ENCODE data around the gene DUSP16. TPM values are rescaled to one million over a fixed set of nuclear protein-coding genes. Genes with fewer than 3 reads are reported as not detected.
"Not testable (repeated sequence)": the region's sequence is repeated elsewhere in the genome, so short reads cannot be mapped to it uniquely, and the experiment has no call there.

DUSP16 gene, protein sequence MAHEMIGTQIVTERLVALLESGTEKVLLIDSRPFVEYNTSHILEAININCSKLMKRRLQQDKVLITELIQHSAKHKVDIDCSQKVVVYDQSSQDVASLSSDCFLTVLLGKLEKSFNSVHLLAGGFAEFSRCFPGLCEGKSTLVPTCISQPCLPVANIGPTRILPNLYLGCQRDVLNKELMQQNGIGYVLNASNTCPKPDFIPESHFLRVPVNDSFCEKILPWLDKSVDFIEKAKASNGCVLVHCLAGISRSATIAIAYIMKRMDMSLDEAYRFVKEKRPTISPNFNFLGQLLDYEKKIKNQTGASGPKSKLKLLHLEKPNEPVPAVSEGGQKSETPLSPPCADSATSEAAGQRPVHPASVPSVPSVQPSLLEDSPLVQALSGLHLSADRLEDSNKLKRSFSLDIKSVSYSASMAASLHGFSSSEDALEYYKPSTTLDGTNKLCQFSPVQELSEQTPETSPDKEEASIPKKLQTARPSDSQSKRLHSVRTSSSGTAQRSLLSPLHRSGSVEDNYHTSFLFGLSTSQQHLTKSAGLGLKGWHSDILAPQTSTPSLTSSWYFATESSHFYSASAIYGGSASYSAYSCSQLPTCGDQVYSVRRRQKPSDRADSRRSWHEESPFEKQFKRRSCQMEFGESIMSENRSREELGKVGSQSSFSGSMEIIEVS
- 10 to 100 TPM; 37.1 to 39.4 TPM for total RNA-seq

DNA sequence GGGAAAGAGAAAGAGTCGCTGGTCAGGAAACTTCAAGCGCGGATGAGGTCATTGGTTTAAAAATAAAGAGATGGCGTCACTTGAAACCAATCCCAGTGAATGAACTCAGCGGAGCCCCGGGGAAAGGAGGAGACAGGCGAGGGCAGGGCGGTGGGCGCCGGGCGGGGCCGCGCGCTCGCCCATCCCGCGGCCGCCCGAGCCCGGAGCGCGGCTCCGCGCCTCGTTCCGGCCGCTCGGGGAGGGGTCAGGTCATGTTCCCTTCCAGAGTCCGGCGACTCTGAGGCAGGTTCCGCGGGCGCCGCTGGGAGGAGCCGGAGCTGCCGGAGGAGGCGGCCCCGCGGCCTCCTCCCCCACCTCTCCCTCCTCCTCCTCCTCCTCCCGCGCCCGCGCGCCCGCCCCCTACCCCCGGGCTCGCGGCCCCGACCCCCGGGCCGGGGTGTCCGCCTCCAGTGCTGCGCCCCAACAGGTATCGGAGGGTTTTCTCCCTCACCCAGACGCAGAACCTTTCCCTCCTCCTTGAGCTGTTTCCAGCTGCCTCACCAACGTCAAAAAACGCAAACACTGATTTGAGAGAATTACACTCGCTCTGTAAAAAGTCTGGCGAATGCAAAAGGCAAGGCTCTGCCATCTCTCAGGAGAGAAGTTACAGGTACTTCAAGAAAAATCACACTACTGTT lies at the start of gene DUSP16:
Gene DUSP16, minus strand, starts transcription at position 279 of the 677 bp plus-strand sequence. CDS start 41,765 bp downstream, outside the sequence.
- POLR2A ChIA-PET = interaction anchor here (0.6 to 1.4 kb wide), 5 partner anchors 86 to 205 kb away, joined by 3 to 9 read pairs (median 4); partner anchors contain the start of gene BORCS5
- CTCF ChIA-PET = interaction anchor here (1.2 to 1.4 kb wide), 3 partner anchors 18 to 184 kb away, joined by 3 to 5 read pairs (median 4); no protein-coding TSS in a partner anchor

DNA sequence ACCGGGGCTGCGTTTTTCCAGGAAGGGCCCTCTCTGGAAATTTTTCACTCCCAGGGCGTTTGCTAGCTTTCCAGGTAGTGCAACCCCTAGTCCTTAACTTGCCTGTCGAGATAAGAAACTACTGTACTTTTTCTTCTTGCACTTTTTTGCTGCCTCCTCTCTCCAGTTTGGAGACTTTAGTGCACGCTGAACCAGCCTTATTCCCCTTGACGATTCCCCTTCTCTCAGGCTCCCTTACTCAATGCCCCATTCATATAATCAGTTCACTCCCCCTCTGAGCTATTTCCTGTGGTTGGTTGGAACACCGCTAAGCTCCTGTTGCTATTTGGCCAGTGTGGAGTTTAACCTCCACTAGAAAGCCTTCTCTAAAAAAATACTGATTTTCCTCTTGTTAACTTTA lies 49.7 kb upstream of the DUSP16 start:
- CTCF ChIA-PET = interaction anchor here (0.7 kb wide), 1 partner anchor 125 kb away, joined by 3 read pairs; no protein-coding TSS in a partner anchor
- POLR2A ChIA-PET = interaction anchor here (0.5 to 1.1 kb wide), 3 partner anchors 85 to 121 kb away, joined by 3 to 5 read pairs (median 4); no protein-coding TSS in a partner anchor

DNA sequence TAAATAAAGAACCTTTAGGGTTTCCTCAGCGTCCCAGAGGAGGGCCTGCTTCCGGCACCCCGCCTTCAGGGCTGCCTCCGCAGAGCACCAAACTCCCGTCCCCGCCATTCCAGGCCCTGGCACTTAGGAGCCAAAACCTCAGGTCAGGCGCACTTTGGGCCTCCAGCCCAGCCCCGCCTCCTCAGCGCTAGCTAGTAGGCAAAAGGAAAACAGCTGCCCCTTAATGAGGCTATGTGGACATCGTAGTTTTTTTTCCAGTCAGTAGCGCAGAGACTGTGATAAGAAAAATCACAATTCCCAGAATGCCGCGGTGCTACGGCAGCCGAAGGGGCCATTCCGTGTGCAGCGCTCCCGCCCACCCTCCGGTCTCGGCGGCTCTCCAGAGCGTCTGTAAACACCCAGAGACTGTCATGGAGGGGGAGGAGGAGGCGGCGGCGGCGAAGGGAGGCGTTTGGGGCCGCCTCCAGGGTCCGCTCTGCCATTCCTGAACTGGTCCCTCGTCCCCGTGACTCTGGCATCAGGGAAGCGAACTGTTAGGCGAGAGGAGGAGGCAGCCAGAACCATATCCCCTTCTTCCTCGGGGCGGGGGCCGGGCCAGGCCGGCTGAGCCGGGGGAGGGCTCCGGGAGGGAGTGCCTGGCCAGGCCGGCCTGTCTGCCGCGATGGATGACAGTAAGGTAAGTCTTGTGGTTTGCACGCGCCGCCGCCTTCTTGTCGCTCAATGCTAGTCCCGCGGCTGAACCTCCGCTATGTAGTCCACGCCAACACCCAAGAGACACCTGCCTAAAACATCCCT lies 49.0 kb upstream of the DUSP16 start, which contains the start of gene CREBL2:
Gene CREBL2, plus strand, starts transcription at position 365 of the 795 bp plus-strand sequence. Its CDS starts 297 bp downstream, at position 662.
- CTCF ChIA-PET = interaction anchor here (0.7 kb wide), 1 partner anchor 125 kb away, joined by 3 read pairs; no protein-coding TSS in a partner anchor
- POLR2A ChIA-PET = interaction anchor here (0.5 to 0.7 kb wide), 2 partner anchors 85 to 87 kb away, joined by 3 to 4 read pairs; no protein-coding TSS in a partner anchor

DNA sequence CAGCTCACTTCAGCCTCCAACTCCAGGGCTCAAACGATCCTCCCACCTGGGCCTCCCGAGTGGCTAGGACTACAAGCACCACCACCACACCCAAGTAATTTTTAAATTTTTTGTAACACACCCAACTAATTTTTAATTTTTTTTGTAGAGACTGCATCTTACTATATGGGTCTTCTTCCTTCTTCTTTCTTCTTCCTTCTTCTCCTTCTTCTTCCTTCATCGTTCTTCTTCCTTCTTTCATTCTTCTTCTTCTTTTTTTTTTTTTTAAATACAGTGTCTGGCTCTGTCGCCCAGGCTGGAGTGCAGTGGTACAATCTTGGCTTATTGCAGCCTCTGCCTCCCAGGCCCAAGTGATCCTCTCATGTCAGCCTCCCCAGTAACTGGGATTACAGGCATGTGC lies 48.0 kb upstream of the DUSP16 start:
- ChIA-PET CTCF (no interaction called here), POLR2A (no interaction called here)

DNA sequence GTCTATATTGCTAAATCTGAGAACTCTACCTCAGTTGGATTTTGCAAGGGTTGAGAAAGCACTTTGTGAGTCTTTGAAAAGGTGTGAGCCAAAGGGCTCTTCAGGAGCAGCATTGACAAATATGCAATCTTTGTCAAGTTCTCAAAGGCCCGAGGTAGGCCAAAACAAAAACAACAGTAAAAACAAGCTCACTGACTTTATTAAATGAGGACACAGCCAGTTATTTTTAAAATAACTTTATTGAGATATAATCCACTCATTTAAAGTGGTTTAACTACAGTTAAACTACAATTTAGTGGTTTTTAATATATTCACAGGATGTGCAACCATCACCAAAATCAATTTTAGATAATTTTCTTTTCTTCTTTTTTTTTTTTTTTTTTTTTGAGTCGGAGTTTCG lies 47.0 kb upstream of the DUSP16 start:
- POLR2A ChIA-PET = interaction anchor here (0.7 kb wide), 1 partner anchor 61 kb away, joined by 3 read pairs; no protein-coding TSS in a partner anchor

DNA sequence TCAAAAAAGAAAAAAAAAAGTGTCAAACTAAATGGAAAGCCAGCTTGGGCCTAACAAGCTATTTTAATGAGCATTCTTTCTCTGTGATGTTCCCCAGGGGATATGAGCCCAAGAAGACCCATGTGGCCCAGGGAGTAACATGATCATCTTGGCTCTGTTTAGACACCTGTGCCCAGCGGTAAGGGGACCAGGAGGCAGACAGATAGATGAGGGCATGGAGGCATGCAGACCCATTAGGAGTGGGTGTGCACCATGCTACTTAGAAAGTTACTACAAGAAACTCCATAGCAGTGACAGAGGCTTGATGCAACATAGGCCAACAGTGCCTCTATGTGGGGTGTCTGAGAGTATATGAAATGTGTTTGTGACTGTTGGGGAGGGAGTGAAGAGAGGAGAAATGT lies 45.9 kb upstream of the DUSP16 start:
- POLR2A ChIA-PET = no interaction called here

More for the DNA sequence above, 47.0 kb upstream of the DUSP16 start:
- CTCF ChIA-PET = interaction anchor here (0.7 to 0.9 kb wide), 2 partner anchors 41 to 232 kb away, joined by 3 to 4 read pairs; no protein-coding TSS in a partner anchor

DNA sequence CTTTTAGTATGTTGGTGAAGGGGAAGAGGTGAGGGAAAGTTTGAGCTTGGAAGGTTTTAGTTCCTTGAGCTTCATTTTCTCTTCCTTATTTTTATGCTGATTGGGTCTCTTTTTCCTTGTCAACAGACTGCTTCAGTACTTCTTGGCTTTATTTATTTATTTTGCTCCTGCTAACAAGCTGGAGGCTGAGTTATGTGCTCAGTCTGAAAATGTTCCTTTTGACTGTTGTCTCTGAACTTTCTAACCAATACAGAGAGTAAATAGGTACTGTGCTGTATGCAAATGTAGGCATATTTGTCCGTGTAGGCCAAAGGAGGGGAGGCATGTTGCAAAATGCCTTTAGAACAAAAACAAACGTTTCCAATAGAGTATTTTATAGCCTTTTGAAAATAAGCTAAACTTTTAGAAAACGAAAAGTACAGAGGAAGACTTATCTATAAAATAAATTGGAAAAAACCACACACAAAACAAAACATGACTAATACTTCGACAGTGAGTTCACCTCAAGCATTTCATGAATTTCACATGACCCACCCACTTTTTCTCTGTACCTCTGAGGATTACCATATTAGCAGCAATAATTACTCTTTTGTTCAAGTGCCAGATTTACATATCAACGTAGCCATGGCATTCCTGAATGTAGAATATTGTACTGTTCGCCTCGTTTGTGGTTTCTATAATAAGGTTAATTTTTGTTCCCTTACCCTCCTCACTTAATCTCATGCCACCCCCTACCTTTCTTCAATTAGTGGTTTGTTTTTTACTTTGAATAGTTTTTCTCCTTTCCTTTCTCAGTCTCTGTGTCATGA lies 44.3 kb upstream of the DUSP16 start:
- POLR2A ChIA-PET = no interaction called here
- CTCF ChIA-PET = interaction anchor here (0.8 kb wide), 1 partner anchor 130 kb away, joined by 3 read pairs; no protein-coding TSS in a partner anchor

More for the DNA sequence above, 45.9 kb upstream of the DUSP16 start:
- CTCF ChIA-PET = no interaction called here

DNA sequence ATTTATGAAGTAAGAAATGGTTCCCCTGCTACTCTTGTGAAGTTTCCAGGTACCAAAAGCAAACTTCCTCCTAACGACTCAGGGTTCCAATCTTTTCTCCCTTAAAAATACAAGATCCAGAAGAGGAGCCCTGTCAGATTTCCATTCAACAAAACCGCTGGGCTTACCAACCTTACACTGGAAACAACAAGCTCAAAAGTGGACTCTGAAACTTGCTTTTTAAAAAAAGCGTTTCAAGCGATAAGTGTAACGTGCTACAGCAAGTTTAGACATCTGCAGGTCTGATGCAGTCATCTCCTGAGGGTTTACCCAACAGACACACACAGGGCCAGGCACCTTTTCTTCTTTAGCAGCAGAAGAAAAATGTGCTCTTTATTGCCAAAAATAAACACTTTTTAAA lies 42.1 kb upstream of the DUSP16 start:
- ChIA-PET CTCF (no interaction called here), POLR2A (no interaction called here)

DNA sequence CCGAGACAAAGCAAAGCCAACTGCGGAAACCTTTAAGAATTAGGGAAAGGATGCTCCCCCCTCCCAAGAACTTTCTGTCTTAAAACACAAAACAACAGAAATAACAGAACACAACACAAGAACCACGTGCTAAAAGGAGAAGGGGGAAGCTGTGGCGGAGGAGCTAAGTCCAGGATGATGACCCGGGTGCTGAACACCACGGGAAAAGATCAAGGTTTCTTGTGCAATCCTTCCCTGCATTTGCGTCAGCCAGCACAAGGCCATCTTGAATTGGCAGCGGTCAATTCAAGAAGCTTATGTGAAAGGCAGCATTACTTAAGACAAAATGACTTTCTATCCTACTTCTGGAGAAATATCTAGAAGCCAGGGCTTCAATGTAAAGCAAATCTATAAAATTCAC lies 38.0 kb upstream of the DUSP16 start:
- ChIA-PET CTCF (interaction anchor here (0.6 kb wide), 1 partner anchor 101 kb away, joined by 5 read pairs; no protein-coding TSS in a partner anchor), POLR2A (no interaction called here)

DNA sequence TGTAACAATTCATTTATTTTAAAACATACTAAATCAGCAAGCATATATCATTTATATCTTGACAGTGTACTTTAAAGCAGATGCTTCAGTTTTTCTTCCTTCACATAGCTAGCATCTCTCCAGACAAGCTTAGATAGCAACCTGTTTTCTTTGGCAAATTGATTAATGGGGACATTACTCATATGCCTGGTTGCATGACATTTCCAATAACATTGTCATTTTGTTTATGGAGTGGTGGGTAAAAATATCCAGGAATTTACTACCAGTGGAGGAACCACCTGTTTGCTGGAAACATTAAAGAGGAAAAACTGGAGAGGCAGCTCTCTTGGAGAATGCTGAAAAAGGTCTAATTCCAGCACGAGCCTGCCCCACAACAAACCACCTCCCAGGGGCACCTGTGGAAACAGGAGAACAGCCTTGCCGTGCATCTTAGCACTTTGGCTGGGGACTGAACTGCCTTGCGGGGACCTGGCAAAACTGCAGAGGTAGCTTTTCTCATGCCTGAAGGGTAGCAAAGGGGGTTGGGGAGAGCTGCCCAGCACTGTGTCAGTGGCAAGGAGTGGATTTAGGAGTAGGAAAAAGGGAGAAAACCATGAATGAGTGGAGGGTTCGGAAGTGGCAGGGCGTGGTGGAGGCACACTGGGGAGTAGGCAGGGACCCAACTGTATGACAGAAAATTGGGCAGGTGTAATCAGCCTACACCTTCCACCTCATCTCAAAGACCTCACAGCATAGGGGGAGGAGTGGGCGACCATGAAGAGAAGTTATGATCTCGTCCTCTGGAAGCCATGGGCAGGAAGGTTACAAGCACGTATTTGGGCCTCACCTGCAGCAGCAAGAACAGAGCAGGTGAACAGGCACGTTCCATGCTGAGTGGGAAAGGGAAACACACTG lies 37.3 kb upstream of the DUSP16 start:
- CTCF ChIA-PET = interaction anchor here (0.5 to 1.4 kb wide), 3 partner anchors 31 to 105 kb away, joined by 3 to 5 read pairs (median 4); no protein-coding TSS in a partner anchor
- POLR2A ChIA-PET = no interaction called here

DNA sequence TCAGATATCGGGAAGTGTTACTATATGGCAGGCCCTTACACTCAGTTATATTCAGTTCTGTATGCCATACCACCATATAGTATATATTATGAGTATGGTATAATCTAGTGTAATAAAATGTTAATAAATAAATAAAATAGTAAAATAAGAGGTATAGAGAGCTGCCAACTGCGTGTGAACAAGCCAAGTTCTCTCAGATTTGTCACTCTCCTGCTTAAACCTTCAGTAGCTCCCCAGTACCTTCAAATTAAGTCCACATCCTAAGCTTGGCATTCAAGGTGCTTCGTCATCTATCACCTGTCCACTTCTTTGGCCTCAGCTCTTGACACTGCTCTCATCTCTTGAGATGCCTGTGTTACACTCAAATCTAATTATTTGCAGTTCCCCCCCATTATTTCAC lies 36.2 kb upstream of the DUSP16 start:
- CTCF ChIA-PET = interaction anchor here (0.5 to 1.4 kb wide), 4 partner anchors 32 to 106 kb away, joined by 3 read pairs; no protein-coding TSS in a partner anchor
- POLR2A ChIA-PET = interaction anchor here (0.9 kb wide), 1 partner anchor 239 kb away, joined by 3 read pairs; no protein-coding TSS in a partner anchor

DNA sequence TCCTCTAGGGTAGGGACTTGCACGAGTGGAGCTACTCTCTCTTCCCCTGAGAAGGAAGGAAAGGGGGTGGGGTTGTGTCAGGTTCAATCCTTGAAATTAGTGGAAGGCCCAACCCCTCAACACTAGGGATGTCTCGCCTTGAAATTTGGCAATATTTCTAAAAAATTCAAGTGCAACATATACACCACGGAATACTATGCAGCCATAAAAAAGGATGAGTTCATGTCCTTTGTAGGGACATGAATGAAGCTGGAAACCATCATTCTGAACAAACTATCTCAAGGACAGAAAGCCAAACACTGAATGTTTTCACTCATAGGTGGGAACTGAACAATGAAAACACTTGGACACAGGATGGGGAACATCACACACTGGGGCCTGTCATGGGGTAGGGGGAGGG lies 33.9 kb upstream of the DUSP16 start:
- CTCF ChIA-PET, POLR2A ChIA-PET: not testable (repeated sequence)

DNA sequence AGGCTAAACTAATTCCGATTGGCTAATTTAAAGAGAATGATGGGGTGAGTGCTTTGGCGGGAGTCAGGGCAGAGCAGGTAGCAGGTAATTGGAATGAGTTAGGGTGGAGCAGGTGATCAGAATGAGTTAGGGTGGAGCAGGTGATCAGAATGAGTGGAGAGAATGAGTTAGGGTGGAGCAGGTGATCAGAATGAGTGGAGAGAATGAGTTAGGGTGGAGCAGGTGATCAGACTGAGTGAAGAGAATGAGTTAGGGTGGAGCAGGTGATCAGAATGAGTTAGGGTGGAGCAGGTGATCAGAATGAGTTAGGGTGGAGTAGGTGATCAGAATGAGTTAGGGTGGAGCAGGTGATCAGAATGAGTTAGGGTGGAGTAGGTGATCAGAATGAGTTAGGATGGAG lies 33.3 kb upstream of the DUSP16 start:
- POLR2A ChIA-PET, CTCF ChIA-PET: not testable (repeated sequence)

DNA sequence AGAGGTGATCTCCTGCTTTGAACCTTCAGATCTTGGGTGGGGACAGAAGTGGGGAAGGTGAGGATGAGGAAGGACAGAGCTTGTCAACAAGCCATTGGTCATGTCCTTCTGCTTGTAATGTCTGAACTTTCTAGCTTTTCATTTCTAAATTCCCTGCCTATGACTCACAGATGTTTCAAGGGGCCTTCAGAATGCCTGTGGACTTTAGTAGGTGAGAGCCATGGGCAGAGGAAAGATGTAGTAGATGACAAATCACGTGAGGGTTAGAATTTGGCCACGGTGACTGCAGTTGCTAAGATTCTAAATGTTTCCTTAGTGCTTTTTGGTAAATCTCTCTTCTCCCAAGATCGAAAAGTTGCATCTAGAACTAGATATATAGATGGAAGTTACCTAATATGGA lies 30.3 kb upstream of the DUSP16 start:
- ChIA-PET CTCF (no interaction called here), POLR2A (no interaction called here)

DNA sequence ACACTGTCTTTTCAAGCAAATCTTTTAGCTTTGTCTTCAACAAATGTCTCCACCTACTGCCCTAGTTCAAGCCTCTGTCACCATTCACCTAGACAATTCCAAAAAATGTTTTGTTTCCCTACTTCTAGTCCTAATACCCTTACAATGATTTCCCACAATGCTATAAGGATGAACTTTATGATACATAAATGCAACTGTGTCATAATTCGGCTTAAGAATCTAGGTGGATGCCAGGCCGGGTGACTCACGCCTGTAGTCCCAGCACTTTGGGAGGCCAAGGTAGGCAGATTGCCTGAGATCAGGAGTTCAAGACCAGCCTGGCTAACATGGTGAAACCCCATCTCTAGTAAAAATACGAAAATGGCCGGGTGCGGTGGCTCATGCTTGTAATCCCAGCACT lies 28.3 kb upstream of the DUSP16 start:
- POLR2A ChIA-PET = no interaction called here
- CTCF ChIA-PET = no interaction called here

DNA sequence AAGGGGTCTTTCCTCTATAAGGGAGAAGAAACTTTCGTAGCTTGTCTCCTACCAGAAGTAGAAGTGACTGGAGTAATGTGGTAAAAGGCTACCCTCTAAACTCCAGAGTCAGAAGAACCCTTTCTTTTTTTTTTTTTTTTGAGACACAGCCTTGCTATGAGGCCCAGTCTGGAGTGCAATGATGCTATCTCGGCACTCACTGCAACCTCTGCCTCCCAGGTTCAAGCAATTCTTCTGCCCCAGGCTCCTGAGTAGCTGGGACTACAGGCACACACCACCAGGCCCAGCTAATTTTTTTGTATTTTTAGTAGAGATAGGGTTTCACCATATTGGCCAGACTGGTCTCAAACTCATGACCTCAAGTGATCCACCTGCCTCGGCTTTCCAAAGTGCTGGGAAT lies 25.8 kb upstream of the DUSP16 start:
- CTCF ChIA-PET = not testable (repeated sequence)
- POLR2A ChIA-PET = interaction anchor here (0.7 kb wide), 1 partner anchor 224 kb away, joined by 4 read pairs; no protein-coding TSS in a partner anchor

DNA sequence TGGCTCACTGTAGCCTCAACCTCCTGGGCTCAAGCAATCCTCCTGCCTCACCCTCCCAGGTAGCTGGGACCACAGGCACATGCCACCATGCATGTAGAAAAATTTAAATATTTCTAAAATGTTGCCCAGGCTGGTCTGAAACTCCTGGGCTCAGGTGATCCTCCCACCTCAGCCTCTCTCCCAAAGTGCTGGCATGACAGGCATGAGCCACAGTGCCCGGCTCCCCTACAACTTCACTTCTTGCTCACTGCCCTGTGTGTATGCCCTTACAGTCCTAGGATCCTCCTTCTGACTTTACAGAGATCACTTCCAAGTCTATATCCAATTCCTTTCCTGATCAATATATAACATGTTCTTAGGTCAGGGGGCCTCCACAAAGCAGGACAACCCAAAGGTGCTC lies 25.2 kb upstream of the DUSP16 start:
- CTCF ChIA-PET = no interaction called here
- POLR2A ChIA-PET = no interaction called here

Measured in activated CD8-positive, alpha-beta memory T cell treated with anti-CD3 and anti-CD28 coated beads for 36 hours (primary cell).